ENCODE measurements around the gene DUOX2.
"Not testable (repeated sequence)": the region's sequence is repeated elsewhere in the genome, so short reads cannot be mapped to it uniquely, and the experiment has no call there.

DUOX2 gene

GRCh38 chr15:45107941-45108630 lies 5.9 kb downstream of the DUOX2 start:
- no peak for DNase-seq
- TF ChIP-seq GATA1 (IDR thresholded peaks at IDR 0.05; ENCODE audit: low read depth, low read length) (no peak), POLR2A (IDR thresholded peaks at IDR 0.05; ENCODE audit: low read length) (no peak)

- TF ChIP-seq GATA1 (IDR thresholded peaks at IDR 0.05; ENCODE audit: low read depth, low read length) (no peak), POLR2A (IDR thresholded peaks at IDR 0.05; ENCODE audit: low read length) (no peak)
- no peak for DNase-seq
These were observed 7.8 kb downstream of the DUOX2 start for GRCh38 chr15:45106002-45106790.

DNA sequence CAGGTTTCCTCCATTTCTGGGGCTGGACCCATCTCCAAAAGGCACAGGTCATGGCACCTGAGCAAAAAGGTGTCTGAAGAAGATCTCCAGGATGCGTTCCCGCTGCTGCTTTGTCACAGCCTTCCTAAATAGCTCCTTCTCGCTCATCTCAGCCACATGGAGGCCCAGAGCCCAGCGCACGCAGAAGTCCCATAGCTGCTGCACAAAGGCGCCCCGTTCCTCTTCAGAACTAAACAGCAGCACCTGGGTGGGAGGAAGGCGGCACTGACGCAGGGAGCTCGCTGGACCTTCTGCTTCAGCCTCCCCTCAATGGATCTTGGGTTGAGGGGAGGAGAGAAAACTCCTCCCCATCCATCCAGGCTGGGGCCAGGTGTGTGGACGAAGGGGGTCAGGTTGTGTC lies 8.4 kb downstream of the DUOX2 start:
- no peak for DNase-seq
- TF ChIP-seq POLR2A (IDR thresholded peaks at IDR 0.05; ENCODE audit: low read length), result no peak
- TF ChIP-seq GATA1 (IDR thresholded peaks at IDR 0.05; ENCODE audit: low read depth, low read length), result no peak

DNA sequence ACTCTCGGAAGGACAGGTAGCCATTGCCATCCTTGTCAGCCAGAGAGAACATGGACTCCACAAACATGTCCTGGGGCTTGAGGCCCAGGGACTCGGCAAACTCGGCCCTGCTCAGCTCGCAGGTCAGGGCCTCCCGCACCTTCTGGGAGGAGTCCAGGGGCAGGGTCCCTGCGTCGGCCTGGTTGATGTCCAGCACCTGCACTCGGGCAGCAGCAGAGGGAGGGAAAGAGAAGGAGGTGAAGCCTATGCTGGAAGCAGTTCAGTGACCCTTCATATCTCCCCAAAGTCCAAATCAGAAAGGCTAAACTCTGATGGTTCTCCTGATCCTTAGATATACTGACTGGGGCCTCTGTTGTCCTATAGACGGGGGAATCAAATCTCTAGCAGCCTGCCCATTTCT lies 9.8 kb downstream of the DUOX2 start:
- not testable (repeated sequence) for DNase-seq

GRCh38 chr15:45102226-45102625 lies 11.7 kb downstream of the DUOX2 start:
- no peak for DNase-seq
- no peak for TF ChIP-seq GATA1 (IDR thresholded peaks at IDR 0.05; ENCODE audit: low read depth, low read length)
- TF ChIP-seq POLR2A (IDR thresholded peaks at IDR 0.05; ENCODE audit: low read length), result no peak

GRCh38 chr15:45101749-45102148 lies 12.2 kb downstream of the DUOX2 start:
- TF ChIP-seq GATA1 (IDR thresholded peaks at IDR 0.05; ENCODE audit: low read depth, low read length), result no peak
- TF ChIP-seq POLR2A (IDR thresholded peaks at IDR 0.05; ENCODE audit: low read length), result no peak

DNA sequence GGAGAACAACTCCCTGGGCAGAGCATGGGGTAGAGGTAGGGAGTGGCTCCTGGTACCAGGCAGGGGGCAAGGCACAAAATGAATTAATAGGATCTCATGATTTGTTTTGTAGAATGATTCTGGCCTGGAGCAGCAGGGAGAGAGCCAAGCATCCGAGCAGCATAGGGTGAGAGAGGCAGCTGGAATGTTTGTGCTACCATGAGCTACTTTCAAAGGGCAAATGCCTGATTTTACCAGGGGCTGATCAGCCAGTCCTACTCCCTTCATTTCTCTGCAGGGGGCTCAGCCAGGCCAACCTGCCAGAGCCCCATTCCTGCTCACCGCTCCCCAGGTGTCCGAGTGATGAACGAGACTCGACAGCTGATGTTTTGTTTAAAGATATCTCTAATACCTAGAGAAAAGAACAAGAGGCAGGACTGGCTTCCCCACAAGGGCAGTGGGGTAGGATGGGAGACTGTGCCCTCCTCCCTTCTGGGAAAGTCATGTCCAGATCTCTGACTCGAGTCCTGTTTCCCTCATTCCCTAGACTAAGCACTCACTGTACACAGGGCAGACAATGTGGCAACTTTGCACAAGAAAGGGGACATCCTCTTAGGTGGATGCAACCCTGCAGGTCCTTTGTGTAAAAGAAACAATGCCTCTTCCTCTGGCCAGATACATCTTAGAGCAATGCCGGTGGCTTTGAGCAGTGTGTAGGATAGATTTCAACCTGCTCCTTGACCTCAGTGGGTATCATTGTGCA lies 12.9 kb downstream of the DUOX2 start:
- TF ChIP-seq POLR2A (IDR thresholded peaks at IDR 0.05; ENCODE audit: low read length) (no peak), GATA1 (IDR thresholded peaks at IDR 0.05; ENCODE audit: low read depth, low read length) (no peak)
- DNase-seq, result no peak

More at GRCh38 chr15:45101749-45102148, 12.2 kb downstream of the DUOX2 start:
- no peak for DNase-seq

- no peak for TF ChIP-seq POLR2A (IDR thresholded peaks at IDR 0.05; ENCODE audit: low read length)
- no peak for DNase-seq
These were observed 14.3 kb downstream of the DUOX2 start for GRCh38 chr15:45099549-45100165.

DNA sequence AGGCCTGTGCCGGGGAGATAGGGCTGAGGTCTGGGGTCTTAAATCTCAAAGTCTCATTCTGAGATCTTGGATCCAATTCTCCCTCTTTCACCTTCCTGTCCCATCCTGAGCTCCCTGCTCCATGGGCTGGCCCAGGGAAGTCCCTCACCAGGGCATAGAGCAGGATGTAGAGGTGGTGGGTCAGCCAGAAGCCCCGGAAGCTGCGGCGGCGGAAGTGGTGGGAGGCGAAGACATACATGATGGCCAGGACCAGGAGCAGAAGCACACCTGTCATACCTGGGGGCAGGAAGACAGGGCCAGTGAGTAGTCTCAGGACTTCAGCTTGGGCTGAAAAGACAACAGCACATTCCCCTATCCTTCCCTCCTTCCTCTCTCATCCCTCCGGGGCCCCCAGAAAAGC lies 16.5 kb downstream of the DUOX2 start:
- DNase-seq, result no peak
- TF ChIP-seq GATA1 (IDR thresholded peaks at IDR 0.05; ENCODE audit: low read depth, low read length), result no peak
- TF ChIP-seq POLR2A (IDR thresholded peaks at IDR 0.05; ENCODE audit: low read length), result no peak

- no peak for DNase-seq
- TF ChIP-seq POLR2A (IDR thresholded peaks at IDR 0.05; ENCODE audit: low read length) (no peak), GATA1 (IDR thresholded peaks at IDR 0.05; ENCODE audit: low read depth, low read length) (no peak)
These were observed 18.3 kb downstream of the DUOX2 start for GRCh38 chr15:45095661-45096060.

- TF ChIP-seq POLR2A (IDR thresholded peaks at IDR 0.05; ENCODE audit: low read length), result no peak
- no peak for TF ChIP-seq GATA1 (IDR thresholded peaks at IDR 0.05; ENCODE audit: low read depth, low read length)
- DNase-seq, result no peak
These were observed 19.6 kb downstream of the DUOX2 start for GRCh38 chr15:45094358-45094730.

DNA sequence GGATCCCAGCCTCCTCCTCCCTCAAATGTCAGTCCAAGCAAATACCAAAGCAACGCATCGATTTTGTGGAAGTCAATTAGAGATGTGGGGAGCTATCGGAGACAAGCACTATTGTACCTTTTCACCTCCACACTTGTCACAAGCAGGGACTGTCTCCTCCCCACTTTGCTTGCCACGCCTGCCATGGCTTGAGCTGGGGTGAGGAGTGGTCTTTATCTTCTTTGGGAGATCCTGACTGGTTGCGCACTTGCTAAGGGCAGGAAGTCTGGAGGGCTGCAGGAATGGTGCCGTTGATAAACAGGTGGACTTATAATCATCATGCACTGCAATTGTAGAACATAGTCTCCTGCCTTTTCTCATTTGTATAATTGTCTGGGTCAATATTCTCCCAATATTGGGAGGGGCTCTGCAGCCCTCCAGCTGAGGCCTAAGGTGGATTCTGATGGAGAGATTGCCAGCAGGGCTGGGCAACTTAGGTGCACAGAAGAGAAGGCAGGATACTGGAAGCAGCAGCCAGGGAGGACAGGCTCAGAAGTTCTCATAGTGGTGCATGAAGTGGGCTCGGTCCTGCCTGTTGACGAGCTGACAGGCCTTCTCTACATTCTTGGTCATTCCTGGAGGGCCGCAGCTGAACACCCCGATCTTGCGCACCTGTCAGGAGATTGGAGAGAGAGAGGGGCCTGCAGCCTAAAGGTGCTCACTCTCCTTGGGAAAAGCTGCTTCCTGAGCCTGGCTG lies 20.2 kb downstream of the DUOX2 start:
- DNase-seq, result no peak
- TF ChIP-seq GATA1 (IDR thresholded peaks at IDR 0.05; ENCODE audit: low read depth, low read length), result no peak
- TF ChIP-seq POLR2A (IDR thresholded peaks at IDR 0.05; ENCODE audit: low read length), result no peak

DNA sequence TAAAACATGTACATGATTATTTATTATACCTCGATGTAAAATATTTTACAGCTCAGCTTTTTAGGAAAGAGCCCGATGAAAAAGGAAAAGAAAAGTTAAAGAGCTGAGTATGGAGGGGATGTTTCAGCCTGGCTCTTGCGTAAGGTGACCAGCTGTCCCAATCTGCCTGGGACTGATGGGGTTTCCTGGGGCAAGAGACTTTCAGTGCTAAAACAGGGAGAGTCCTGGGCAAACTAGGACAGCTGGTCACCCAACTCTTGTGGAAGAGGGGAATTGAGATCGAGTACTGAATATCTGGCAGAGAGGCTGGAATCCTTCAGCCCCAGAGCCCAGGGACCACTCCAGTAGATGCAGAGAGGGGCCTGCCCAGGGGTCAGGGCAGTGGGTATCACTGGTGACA lies 21.0 kb downstream of the DUOX2 start:
- TF ChIP-seq GATA1 (IDR thresholded peaks at IDR 0.05; ENCODE audit: low read depth, low read length) (no peak), POLR2A (IDR thresholded peaks at IDR 0.05; ENCODE audit: low read length) (no peak)
- no peak for DNase-seq
